ENCODE measurements around the gene NKX6-2. TPM values are rescaled to one million over a fixed set of nuclear protein-coding genes. Genes with fewer than 3 reads are reported as not detected.

Gene NKX6-2
- total RNA-seq, 5 donors from 2014 or later (not counting 1 experiment from before 2014, with no cell fraction given): not detected

DNA sequence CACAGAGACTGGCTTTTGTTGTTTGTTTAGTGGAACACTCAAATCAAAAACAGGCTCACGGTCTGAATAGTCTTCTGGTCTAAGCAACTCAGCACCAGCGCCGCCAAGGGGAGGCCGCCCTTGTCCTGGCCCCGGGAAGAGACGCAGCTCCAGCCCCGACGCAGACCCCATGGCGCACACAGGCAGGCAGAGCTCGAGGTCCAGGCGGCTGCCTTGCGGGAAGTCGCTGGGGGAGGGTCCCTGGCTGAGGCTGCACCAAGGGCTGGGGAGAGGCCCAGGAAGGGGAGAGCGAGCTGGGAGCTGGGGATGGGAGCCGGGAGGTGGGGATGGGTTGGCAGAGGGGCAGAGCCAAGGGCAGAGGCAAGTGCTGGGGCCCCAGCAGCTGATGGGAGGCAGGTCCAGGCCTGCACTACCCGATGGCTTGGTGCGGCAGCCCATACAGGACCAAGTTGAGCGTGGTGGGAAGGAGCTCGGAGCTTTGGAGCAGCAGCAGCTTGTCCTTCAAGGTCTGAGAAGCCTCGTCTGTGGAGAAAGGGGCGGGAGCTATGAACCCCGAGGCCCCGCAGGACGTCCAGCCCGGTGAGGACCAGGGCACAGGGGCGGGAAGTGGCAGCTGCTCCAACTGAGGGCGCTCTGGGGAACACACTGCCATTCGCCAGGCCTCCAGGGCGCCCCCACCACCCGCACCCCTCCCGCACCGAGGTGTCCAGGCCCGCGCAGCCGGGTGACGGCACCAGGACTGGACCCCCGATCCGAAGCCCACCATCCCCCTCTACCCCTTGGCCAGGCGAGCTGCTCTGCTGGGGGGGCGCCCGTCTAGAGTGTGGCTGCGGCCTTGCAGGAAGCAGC lies 22.7 kb upstream of the NKX6-2 start:
- POLR2A ChIA-PET: no interaction called here
- Histone ChIP-seq H3K9me3 (no peaks in the 10 kb centered on the region), H3K36me3 (ENCODE audit: control insufficient read depth in 2 of 2, extremely low read depth in 1 of 2, insufficient read depth in 1 of 2, low read length in 1 of 2) (no peaks in the 10 kb centered on the region), H3K27me3 (replicated peaks in 1 of 2; ENCODE audit: control insufficient read depth in 2 of 2, extremely low read depth in 1 of 2, insufficient read depth in 2 of 2, low read length in 1 of 2) (peaks cover 0 to 11% of the 10 kb centered on the region in 2 experiments), H3K27ac (ENCODE audit: low read length) (no peak overlapping the region), H3K4me1 (ENCODE audit: control insufficient read depth in 1 of 2, extremely low read depth in 1 of 2, insufficient read depth in 2 of 2, low read length in 2 of 2) (no peaks in the 10 kb centered on the region), H3K4me3 (ENCODE audit: control insufficient read depth in 1 of 2, extremely low read depth in 1 of 2, low read length in 1 of 2) (no peak overlapping the region)
- H3K9me3 Mint-ChIP-seq: no peaks in the 10 kb centered on the region
- H3K36me3 Mint-ChIP-seq: no peaks in the 10 kb centered on the region
- WGBS (ENCODE audit: insufficient coverage): 70% methylated on average over 36 of the region's 42 CpGs
- H3K4me1 Mint-ChIP-seq: no peaks in the 10 kb centered on the region
- DNase-seq: no peak
- no peak for ATAC-seq (replicated peaks in 1 of 4)
- no peak overlapping the region for H3K4me3 Mint-ChIP-seq
- peaks cover 0 to 3% of the 10 kb centered on the region in 2 donors for H3K27me3 Mint-ChIP-seq
- CTCF ChIA-PET: no interaction called here
- no peak overlapping the region for H3K27ac Mint-ChIP-seq

DNA sequence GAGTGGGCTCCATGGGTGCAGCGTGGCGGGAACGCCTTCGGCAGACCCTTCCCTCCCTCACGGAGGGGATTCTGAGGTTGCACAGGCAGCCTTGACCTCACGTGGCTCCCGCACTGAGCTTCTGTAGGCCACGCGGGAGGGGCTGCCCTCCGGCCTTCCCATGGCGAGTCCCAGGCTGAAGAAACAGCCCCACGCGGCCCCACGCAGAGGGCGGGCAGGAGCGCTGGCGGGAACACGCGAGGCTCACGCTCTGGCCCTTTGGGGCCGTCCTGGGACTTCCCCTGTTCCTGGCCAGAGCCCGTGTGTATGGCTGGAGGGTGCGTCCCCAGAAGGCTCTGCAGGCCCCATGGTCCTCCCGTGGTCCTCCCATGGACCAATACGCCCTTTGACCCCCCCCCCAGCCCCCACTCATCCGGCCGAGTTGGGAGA lies 21.7 kb upstream of the NKX6-2 start:
- DNase-seq (no peak), ATAC-seq (replicated peaks in 1 of 4) (no peak)
- Mint-ChIP-seq H3K4me1 (no peaks in the 10 kb centered on the region), H3K27ac (no peak overlapping the region), H3K4me3 (no peak overlapping the region), H3K9me3 (no peaks in the 10 kb centered on the region), H3K36me3 (no peaks in the 10 kb centered on the region), H3K27me3 (peaks cover 0 to 3% of the 10 kb centered on the region in 2 donors)
- H3K4me3 ChIP-seq (ENCODE audit: control insufficient read depth in 1 of 2, extremely low read depth in 1 of 2, low read length in 1 of 2): no peak overlapping the region
- POLR2A ChIA-PET: no interaction called here
- H3K4me1 ChIP-seq (ENCODE audit: control insufficient read depth in 1 of 2, extremely low read depth in 1 of 2, insufficient read depth in 2 of 2, low read length in 2 of 2): no peaks in the 10 kb centered on the region
- no peaks in the 10 kb centered on the region for H3K36me3 ChIP-seq (ENCODE audit: control insufficient read depth in 2 of 2, extremely low read depth in 1 of 2, insufficient read depth in 1 of 2, low read length in 1 of 2)
- H3K27ac ChIP-seq (ENCODE audit: low read length): no peak overlapping the region
- no peaks in the 10 kb centered on the region for H3K9me3 ChIP-seq
- peaks cover 0 to 13% of the 10 kb centered on the region in 2 experiments for H3K27me3 ChIP-seq (replicated peaks in 1 of 2; ENCODE audit: control insufficient read depth in 2 of 2, extremely low read depth in 1 of 2, insufficient read depth in 2 of 2, low read length in 1 of 2)
- WGBS (ENCODE audit: insufficient coverage): 88% methylated on average over 25 of the region's 27 CpGs
- CTCF ChIA-PET: no interaction called here

DNA sequence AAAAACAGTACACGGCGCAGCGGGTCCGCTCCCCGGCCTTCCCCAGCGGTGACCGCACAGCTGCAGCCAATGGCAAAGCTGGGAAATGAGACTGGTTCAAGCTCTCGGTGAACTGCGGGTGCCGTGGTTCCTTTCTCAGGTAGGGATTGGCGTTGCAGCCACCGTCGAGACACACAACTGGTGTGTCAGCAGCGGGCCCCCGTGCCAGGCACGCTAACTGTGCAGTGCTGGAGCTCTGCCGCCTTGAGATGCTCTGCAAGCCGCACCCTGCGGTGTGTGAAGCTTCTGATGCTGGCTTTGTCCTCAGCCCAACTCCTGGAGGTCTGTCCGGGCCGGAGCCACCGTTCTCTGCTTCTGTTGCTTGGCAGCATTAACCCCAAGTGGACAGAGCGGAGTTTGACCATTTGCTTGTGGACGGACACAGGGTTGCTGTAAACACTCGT lies 20.6 kb upstream of the NKX6-2 start:
- Histone ChIP-seq H3K27me3 (replicated peaks in 1 of 2; ENCODE audit: control insufficient read depth in 2 of 2, extremely low read depth in 1 of 2, insufficient read depth in 2 of 2, low read length in 1 of 2) (peaks cover 0 to 14% of the 10 kb centered on the region in 2 experiments), H3K36me3 (ENCODE audit: control insufficient read depth in 2 of 2, extremely low read depth in 1 of 2, insufficient read depth in 1 of 2, low read length in 1 of 2) (no peaks in the 10 kb centered on the region), H3K4me3 (ENCODE audit: control insufficient read depth in 1 of 2, extremely low read depth in 1 of 2, low read length in 1 of 2) (no peak overlapping the region), H3K9me3 (no peaks in the 10 kb centered on the region), H3K27ac (ENCODE audit: low read length) (no peak overlapping the region), H3K4me1 (ENCODE audit: control insufficient read depth in 1 of 2, extremely low read depth in 1 of 2, insufficient read depth in 2 of 2, low read length in 2 of 2) (no peaks in the 10 kb centered on the region)
- no peak for ATAC-seq (replicated peaks in 1 of 4)
- CTCF ChIA-PET: no interaction called here
- 88% methylated on average over 25 of the region's 25 CpGs for WGBS (ENCODE audit: insufficient coverage)
- peaks cover 0 to 2% (median 0%) of the 10 kb centered on the region in 3 donors for H3K9me3 Mint-ChIP-seq
- no peaks in the 10 kb centered on the region for H3K36me3 Mint-ChIP-seq
- no peak for DNase-seq
- POLR2A ChIA-PET: no interaction called here
- no peak overlapping the region for H3K27ac Mint-ChIP-seq
- H3K4me3 Mint-ChIP-seq: no peak overlapping the region
- peaks cover 0 to 3% of the 10 kb centered on the region in 2 donors for H3K27me3 Mint-ChIP-seq
- H3K4me1 Mint-ChIP-seq: no peaks in the 10 kb centered on the region

DNA sequence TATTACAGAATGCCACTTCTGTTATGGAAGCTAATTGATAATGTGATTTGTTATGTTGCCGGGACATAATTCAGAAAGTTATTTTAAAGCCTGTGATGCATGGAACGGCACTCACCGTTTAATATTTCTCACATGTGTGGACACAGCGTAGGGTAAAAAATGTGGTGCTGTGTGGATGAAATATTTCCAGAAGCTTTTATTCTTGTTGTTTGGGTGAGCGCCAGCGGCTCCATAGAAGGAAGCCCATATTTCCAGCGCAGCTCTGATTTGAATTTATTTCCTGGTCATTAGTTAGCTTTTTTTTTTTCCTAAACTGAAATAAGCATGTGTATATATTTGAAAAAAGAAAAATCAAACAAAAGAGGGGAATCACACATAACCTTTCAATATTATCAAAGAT lies 20.2 kb upstream of the NKX6-2 start:
- no peak overlapping the region for H3K4me3 Mint-ChIP-seq
- Histone ChIP-seq H3K27me3 (replicated peaks in 1 of 2; ENCODE audit: control insufficient read depth in 2 of 2, extremely low read depth in 1 of 2, insufficient read depth in 2 of 2, low read length in 1 of 2) (peaks cover 0 to 14% of the 10 kb centered on the region in 2 experiments), H3K36me3 (ENCODE audit: control insufficient read depth in 2 of 2, extremely low read depth in 1 of 2, insufficient read depth in 1 of 2, low read length in 1 of 2) (no peaks in the 10 kb centered on the region), H3K9me3 (no peaks in the 10 kb centered on the region), H3K27ac (ENCODE audit: low read length) (no peak overlapping the region), H3K4me3 (ENCODE audit: control insufficient read depth in 1 of 2, extremely low read depth in 1 of 2, low read length in 1 of 2) (no peak overlapping the region), H3K4me1 (ENCODE audit: control insufficient read depth in 1 of 2, extremely low read depth in 1 of 2, insufficient read depth in 2 of 2, low read length in 2 of 2) (no peaks in the 10 kb centered on the region)
- no peak overlapping the region for H3K27ac Mint-ChIP-seq
- CTCF ChIA-PET: no interaction called here
- POLR2A ChIA-PET: no interaction called here
- DNase-seq (no peak), ATAC-seq (replicated peaks in 1 of 4) (no peak)
- peaks cover 0 to 2% (median 0%) of the 10 kb centered on the region in 3 donors for H3K9me3 Mint-ChIP-seq
- H3K27me3 Mint-ChIP-seq: peaks cover 0 to 3% of the 10 kb centered on the region in 2 donors
- H3K36me3 Mint-ChIP-seq: no peaks in the 10 kb centered on the region
- H3K4me1 Mint-ChIP-seq: no peaks in the 10 kb centered on the region
- 100% methylated on average over 4 of the region's 7 CpGs for whole genome bisulfite sequencing (ENCODE audit: insufficient coverage)

DNA sequence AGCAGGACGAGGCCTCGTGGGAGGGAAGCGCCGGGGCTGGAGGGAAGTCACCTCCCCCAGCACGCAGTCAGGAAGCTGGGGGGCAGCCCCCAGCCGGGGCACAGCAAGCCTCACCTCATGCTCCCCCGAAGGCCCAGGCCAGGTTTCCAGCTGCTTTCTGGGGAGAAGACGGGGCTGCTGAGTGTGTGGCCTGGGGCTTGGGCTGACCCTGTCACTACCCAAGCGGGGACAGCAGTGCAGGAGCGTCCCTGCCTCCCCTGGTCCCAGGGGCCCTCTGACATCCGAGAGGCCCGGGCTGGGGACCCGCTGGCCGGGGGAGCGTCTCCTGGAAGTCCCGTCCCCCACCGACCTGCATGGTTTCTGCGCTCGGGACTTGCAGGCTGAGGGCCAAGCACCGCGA lies 19.7 kb upstream of the NKX6-2 start:
- Histone ChIP-seq H3K4me1 (ENCODE audit: control insufficient read depth in 1 of 2, extremely low read depth in 1 of 2, insufficient read depth in 2 of 2, low read length in 2 of 2) (no peaks in the 10 kb centered on the region), H3K36me3 (ENCODE audit: control insufficient read depth in 2 of 2, extremely low read depth in 1 of 2, insufficient read depth in 1 of 2, low read length in 1 of 2) (no peaks in the 10 kb centered on the region), H3K27ac (ENCODE audit: low read length) (no peak overlapping the region), H3K27me3 (replicated peaks in 1 of 2; ENCODE audit: control insufficient read depth in 2 of 2, extremely low read depth in 1 of 2, insufficient read depth in 2 of 2, low read length in 1 of 2) (peaks cover 0 to 14% of the 10 kb centered on the region in 2 experiments), H3K4me3 (ENCODE audit: control insufficient read depth in 1 of 2, extremely low read depth in 1 of 2, low read length in 1 of 2) (no peak overlapping the region), H3K9me3 (no peaks in the 10 kb centered on the region)
- CTCF ChIA-PET: no interaction called here
- no peak for ATAC-seq (replicated peaks in 1 of 4)
- Mint-ChIP-seq H3K36me3 (no peaks in the 10 kb centered on the region), H3K27me3 (peaks cover 0 to 3% of the 10 kb centered on the region in 2 donors), H3K4me3 (no peak overlapping the region), H3K4me1 (no peaks in the 10 kb centered on the region), H3K27ac (no peak overlapping the region), H3K9me3 (peaks cover 0 to 2% (median 0%) of the 10 kb centered on the region in 3 donors)
- WGBS (ENCODE audit: insufficient coverage): 35% methylated on average over 8 of the region's 21 CpGs
- POLR2A ChIA-PET: no interaction called here
- no peak for DNase-seq

DNA sequence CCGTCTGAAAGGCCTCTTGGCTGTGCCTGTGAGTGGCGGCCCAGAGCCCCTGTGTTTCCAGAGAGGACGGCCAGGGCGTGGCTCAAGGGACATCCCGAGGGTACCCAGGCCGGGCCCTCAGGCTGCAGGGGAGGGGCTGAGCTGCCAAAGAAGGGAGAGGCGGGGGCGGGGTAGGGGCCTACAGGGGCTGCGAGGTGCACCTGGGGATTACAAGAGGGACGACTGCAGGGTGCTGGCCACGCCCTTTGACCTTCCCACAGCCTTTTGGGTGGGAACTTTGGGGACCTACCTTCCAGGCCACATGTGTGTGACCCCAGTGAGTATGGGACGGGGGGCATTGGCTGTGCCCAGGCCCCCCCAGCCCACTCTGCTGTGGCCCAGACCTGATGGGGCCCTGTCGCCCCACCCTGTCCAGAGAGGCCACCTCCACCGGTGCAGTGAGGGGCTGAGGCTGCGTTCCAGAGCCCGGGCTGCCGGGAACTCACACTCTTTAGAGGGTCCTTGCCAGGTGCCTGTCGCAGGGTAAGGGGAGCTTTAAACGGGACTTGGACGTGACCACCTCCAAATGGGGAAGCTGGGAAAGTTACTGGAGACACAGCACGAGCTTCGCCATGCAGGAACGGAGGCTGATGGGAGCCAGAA lies 19.0 kb upstream of the NKX6-2 start:
- ATAC-seq (replicated peaks in 1 of 4): no peak

More for the DNA sequence above, 19.0 kb upstream of the NKX6-2 start:
- WGBS (ENCODE audit: insufficient coverage): 85% methylated on average over 17 of the region's 23 CpGs
- Histone ChIP-seq H3K4me1 (ENCODE audit: control insufficient read depth in 1 of 2, extremely low read depth in 1 of 2, insufficient read depth in 2 of 2, low read length in 2 of 2) (no peaks in the 10 kb centered on the region), H3K27me3 (replicated peaks in 1 of 2; ENCODE audit: control insufficient read depth in 2 of 2, extremely low read depth in 1 of 2, insufficient read depth in 2 of 2, low read length in 1 of 2) (peaks cover 0 to 14% of the 10 kb centered on the region in 2 experiments), H3K4me3 (ENCODE audit: control insufficient read depth in 1 of 2, extremely low read depth in 1 of 2, low read length in 1 of 2) (no peak overlapping the region), H3K36me3 (ENCODE audit: control insufficient read depth in 2 of 2, extremely low read depth in 1 of 2, insufficient read depth in 1 of 2, low read length in 1 of 2) (no peaks in the 10 kb centered on the region), H3K9me3 (no peaks in the 10 kb centered on the region), H3K27ac (ENCODE audit: low read length) (no peak overlapping the region)
- POLR2A ChIA-PET: no interaction called here
- CTCF ChIA-PET: no interaction called here
- Mint-ChIP-seq H3K9me3 (peaks cover 0 to 2% (median 0%) of the 10 kb centered on the region in 3 donors), H3K4me3 (no peak overlapping the region), H3K27ac (no peak overlapping the region), H3K36me3 (no peaks in the 10 kb centered on the region), H3K27me3 (peaks cover 0 to 3% of the 10 kb centered on the region in 2 donors), H3K4me1 (no peaks in the 10 kb centered on the region)
- no peak for DNase-seq
